Neuronal stem cell (in vitro differentiated cells): ENCODE measurements around the gene CDH13.

Source experiments
- DNase-seq: peaks from one replicate; pipeline ENCODE4 v3.0.0-alpha.2; 2013; ENCODE audit warnings: low spot score
- H2AFZ ChIP-seq: one replicate; pipeline ENCODE4 v1.6.1; 2013; ENCODE audit warnings: mild to moderate bottlenecking, low read length, inconsistent platforms
- H2AK5ac ChIP-seq: 2 replicates; pipeline ENCODE4 v1.6.1; 2013; ENCODE audit warnings: low read depth, mild to moderate bottlenecking, inconsistent platforms, low read length, moderate library complexity, mixed read lengths
- H2BK120ac ChIP-seq: 2 replicates; pipeline ENCODE4 v1.6.1; 2013; ENCODE audit warnings: low read depth, mild to moderate bottlenecking, inconsistent platforms, low read length, moderate library complexity, mixed read lengths
- H2BK12ac ChIP-seq: one replicate; pipeline ENCODE4 v1.6.1; 2013; ENCODE audit warnings: low read length, inconsistent platforms
- H2BK15ac ChIP-seq: 2 replicates; pipeline ENCODE4 v1.6.1; 2013; ENCODE audit warnings: mild to moderate bottlenecking, low read length, inconsistent platforms, mixed read lengths
- H2BK5ac ChIP-seq: one replicate; pipeline ENCODE4 v1.6.1; 2013; ENCODE audit warnings: inconsistent platforms, mild to moderate bottlenecking, low read length, moderate library complexity
- H3K14ac ChIP-seq: one replicate; pipeline ENCODE4 v1.6.1; 2013; ENCODE audit warnings: low read length, inconsistent platforms
- H3K18ac ChIP-seq: 2 replicates; pipeline ENCODE4 v1.6.1; 2013; ENCODE audit warnings: low read length, inconsistent platforms
- H3K23ac ChIP-seq: 2 replicates; pipeline ENCODE4 v1.6.1; 2013; ENCODE audit warnings: low read depth, mild to moderate bottlenecking, mixed read lengths, low read length, inconsistent platforms; ENCODE audit not compliant: poor library complexity
- H3K27ac ChIP-seq: replicated peaks from 3 replicates; pipeline ENCODE4 v1.5.1; 2013; ENCODE audit warnings: low read length, inconsistent platforms
- H3K27me3 ChIP-seq, 3 experiments: 2 replicates each; pipeline ENCODE4 v1.6.1; 2013; ENCODE audit warnings: low read length in 3 of 3, mild to moderate bottlenecking in 2 of 3, inconsistent platforms in 1 of 3, low read depth in 1 of 3, mixed read lengths in 1 of 3, moderate library complexity in 1 of 3; ENCODE audit not compliant: control insufficient read depth in 3 of 3, insufficient read depth in 3 of 3
- H3K36me3 ChIP-seq, 2 donors: replicated peaks in 1 of 2; 2 replicates each; pipeline ENCODE4 v1.6.1; 2013; ENCODE audit warnings: low read length in 2 of 2; ENCODE audit not compliant: control insufficient read depth in 2 of 2, insufficient read depth in 2 of 2
- H3K4ac ChIP-seq: 2 replicates; pipeline ENCODE4 v1.6.1; 2013; ENCODE audit warnings: inconsistent platforms, mild to moderate bottlenecking, low read length, moderate library complexity
- H3K4me1 ChIP-seq, 2 donors: 1 replicate in 1 of 2; 2 replicates in 1 of 2; pipeline ENCODE4 v1.6.1; 2013; ENCODE audit warnings: low read length in 2 of 2, low read depth in 1 of 2; ENCODE audit not compliant: control insufficient read depth in 2 of 2, insufficient read depth in 1 of 2
- H3K4me2 ChIP-seq: one replicate; pipeline ENCODE4 v1.6.1; 2013; ENCODE audit warnings: mild to moderate bottlenecking, low read length, inconsistent platforms; ENCODE audit not compliant: insufficient read depth, poor library complexity, severe bottlenecking
- H3K4me3 ChIP-seq, 2 donors: 2 replicates each; pipeline ENCODE4 v1.5.1; 2013; ENCODE audit warnings: low read length in 2 of 2, mild to moderate bottlenecking in 2 of 2, inconsistent platforms in 1 of 2, moderate library complexity in 1 of 2
- H3K79me1 ChIP-seq: one replicate; pipeline ENCODE4 v1.6.1; 2013; ENCODE audit warnings: low read depth, mild to moderate bottlenecking, inconsistent platforms, low read length, moderate library complexity
- H3K9ac ChIP-seq: one replicate; pipeline ENCODE4 v1.6.1; 2013; ENCODE audit warnings: mild to moderate bottlenecking, low read depth, low read length, inconsistent platforms; ENCODE audit not compliant: poor library complexity
- H3K9me3 ChIP-seq, 2 donors: replicated peaks in 1 of 2; 2 replicates each; pipeline versions ENCODE3 to v1.6.1; 2013; ENCODE audit warnings: low read length in 2 of 2, mild to moderate bottlenecking in 2 of 2, inconsistent platforms in 1 of 2, low read depth in 1 of 2, mixed read lengths in 1 of 2, moderate library complexity in 1 of 2; ENCODE audit not compliant: control insufficient read depth in 2 of 2, insufficient read depth in 1 of 2
- H4K8ac ChIP-seq: one replicate; pipeline ENCODE4 v1.6.1; 2013; ENCODE audit warnings: low read depth, mild to moderate bottlenecking, inconsistent platforms, low read length, moderate library complexity
- H4K91ac ChIP-seq: one replicate; pipeline ENCODE4 v1.6.1; 2013; ENCODE audit warnings: low read length, low read depth, mild to moderate bottlenecking, inconsistent platforms; ENCODE audit not compliant: poor library complexity
- WGBS, 2 donors: extraction: QIAGEN DNeasy Blood & Tissue Kit; methylation state at CpG; one replicate each; pipeline ENCODE4 v1.1.7; 2013; ENCODE audit warnings: missing lambda C conversion rate in 2 of 2, mixed read lengths in 1 of 2; ENCODE audit not compliant: insufficient read length in 2 of 2, insufficient replicate concordance in 1 of 2; ENCODE audit errors: extremely low coverage in 2 of 2; 5-methylcytosine and 5-hydroxymethylcytosine counted together

Gene CDH13

GRCh38 chr16:83568345-83568744 lies 941.6 kb downstream of the CDH13 start:
- Histone ChIP-seq H3K9me3 (no peaks in the 10 kb centered on the region), H2BK5ac (no peak overlapping the region), H2AK5ac (no peak overlapping the region), H2BK15ac (no peak overlapping the region), H3K79me1 (no peaks in the 10 kb centered on the region), H3K4ac (no peak overlapping the region), H3K27ac (no peak overlapping the region), H2BK120ac (no peak overlapping the region), H3K4me2 (no peak overlapping the region), H3K36me3 (no peaks in the 10 kb centered on the region), H4K8ac (no peak overlapping the region), H3K14ac (no peak overlapping the region), H3K4me3 (no peak overlapping the region), H2AFZ (no peak overlapping the region), H2BK12ac (no peak overlapping the region), H3K9ac (no peak overlapping the region), H3K23ac (no peak overlapping the region), H3K18ac (no peak overlapping the region), H4K91ac (no peak overlapping the region), H3K27me3 (no peaks in the 10 kb centered on the region), H3K4me1 (no peaks in the 10 kb centered on the region)
- DNase-seq: no peak
- WGBS, 2 donors: no CpG with 5 or more reads among the region's 7 CpGs

- no peak overlapping the region for H3K23ac ChIP-seq
- DNase-seq: no peak
Measured at GRCh38 chr16:83574388-83574787, 947.6 kb downstream of the CDH13 start.

GRCh38 chr16:83577078-83577745 lies 950.4 kb downstream of the CDH13 start:
- no peak overlapping the region for H3K4ac ChIP-seq

More at GRCh38 chr16:83574388-83574787, 947.6 kb downstream of the CDH13 start:
- Histone ChIP-seq H3K36me3 (no peaks in the 10 kb centered on the region), H3K4ac (no peak overlapping the region), H3K18ac (no peak overlapping the region), H2BK5ac (no peak overlapping the region), H2BK15ac (no peak overlapping the region), H2AK5ac (no peak overlapping the region), H3K4me3 (no peak overlapping the region), H3K27ac (no peak overlapping the region), H4K91ac (no peak overlapping the region), H4K8ac (no peak overlapping the region), H2BK120ac (no peak overlapping the region), H3K4me1 (no peaks in the 10 kb centered on the region), H2BK12ac (no peak overlapping the region), H3K14ac (peak overlapping the region; percentile 21), H2AFZ (no peak overlapping the region), H3K27me3 (no peaks in the 10 kb centered on the region), H3K9ac (no peak overlapping the region), H3K9me3 (no peaks in the 10 kb centered on the region), H3K79me1 (no peaks in the 10 kb centered on the region), H3K4me2 (no peak overlapping the region)
- WGBS, 2 donors: no CpG with 5 or more reads among the region's 6 CpGs

GRCh38 chr16:83578171-83578570 lies 951.4 kb downstream of the CDH13 start:
- Histone ChIP-seq H3K4ac (no peak overlapping the region), H3K23ac (no peak overlapping the region), H3K4me1 (no peaks in the 10 kb centered on the region), H2BK15ac (no peak overlapping the region), H2AK5ac (no peak overlapping the region), H4K8ac (no peak overlapping the region), H3K36me3 (no peaks in the 10 kb centered on the region), H3K14ac (no peak overlapping the region), H2AFZ (no peak overlapping the region), H2BK5ac (no peak overlapping the region), H2BK120ac (no peak overlapping the region), H3K79me1 (no peaks in the 10 kb centered on the region), H3K9me3 (no peaks in the 10 kb centered on the region), H2BK12ac (no peak overlapping the region), H3K4me3 (no peak overlapping the region), H4K91ac (no peak overlapping the region), H3K4me2 (no peak overlapping the region), H3K27ac (no peak overlapping the region), H3K9ac (no peak overlapping the region), H3K18ac (no peak overlapping the region), H3K27me3 (no peaks in the 10 kb centered on the region)
- DNase-seq: no peak
- no CpG with 5 or more reads among the region's 7 CpGs for WGBS, 2 donors

More at GRCh38 chr16:83577078-83577745, 950.4 kb downstream of the CDH13 start:
- Histone ChIP-seq H2AFZ (no peak overlapping the region), H3K4me3 (no peak overlapping the region), H2BK15ac (no peak overlapping the region), H3K9ac (no peak overlapping the region), H2AK5ac (no peak overlapping the region), H2BK12ac (no peak overlapping the region), H3K9me3 (no peaks in the 10 kb centered on the region), H4K91ac (no peak overlapping the region), H3K4me2 (no peak overlapping the region), H3K23ac (no peak overlapping the region), H3K18ac (no peak overlapping the region), H2BK5ac (no peak overlapping the region), H3K27ac (no peak overlapping the region), H3K4me1 (no peaks in the 10 kb centered on the region), H3K79me1 (no peaks in the 10 kb centered on the region), H3K14ac (no peak overlapping the region), H4K8ac (no peak overlapping the region), H3K36me3 (no peaks in the 10 kb centered on the region), H2BK120ac (no peak overlapping the region), H3K27me3 (no peaks in the 10 kb centered on the region)
- WGBS, 2 donors: no CpG with 5 or more reads among the region's 7 CpGs
- no peak for DNase-seq
